ENCODE data around the gene CDKN1A.

GRCh38 chr6:36636283-36636682, 42.2 kb upstream of the CDKN1A start:
- TF ChIP-seq CTCF (IDR thresholded peaks at IDR 0.05) (no peak), HMGXB4 (CRISPR knock-in tag; IDR thresholded peaks at IDR 0.05) (no peak), ARID4B (CRISPR knock-in tag; IDR thresholded peaks at IDR 0.05; ENCODE audit: borderline replicate concordance) (no peak), USF1 (CRISPR knock-in tag; IDR thresholded peaks at IDR 0.05) (no peak), ATF3 (CRISPR knock-in tag; conservative IDR thresholded peaks at IDR 0.05) (no peak), PRRX2 (CRISPR knock-in tag; IDR thresholded peaks at IDR 0.05) (no peak), ZBTB21 (CRISPR knock-in tag; IDR thresholded peaks at IDR 0.05; ENCODE audit: borderline replicate concordance) (no peak), KAT7 (CRISPR knock-in tag; IDR thresholded peaks at IDR 0.05; ENCODE audit: borderline replicate concordance) (no peak), ATF1 (CRISPR knock-in tag; IDR thresholded peaks at IDR 0.05) (no peak), MAX (CRISPR knock-in tag; IDR thresholded peaks at IDR 0.05) (no peak)

Data from WTC11 (cell line).